Choroid plexus epithelial cell (primary cell): ENCODE results near the gene QPCT.
"Not testable (repeated sequence)": the region's sequence is repeated elsewhere in the genome, so short reads cannot be mapped to it uniquely, and the experiment has no call there.

Experiments used
- DNase-seq: peaks from one replicate; pipeline ENCODE4 v3.0.0-alpha.2; 2010; ENCODE audit warnings: low read depth
- H3K4me3 ChIP-seq: 2 replicates; pipeline ENCODE4 v1.5.1; 2011; ENCODE audit warnings: low read depth, mild to moderate bottlenecking, control low read depth, low read length, moderate library complexity
- TF ChIP-seq, protein P1 (sequence below): conservative IDR thresholded peaks from 2 replicates; pipeline ENCODE4 v1.5.1; 2011; ENCODE audit warnings: low read depth, mild to moderate bottlenecking, control low read depth, inconsistent platforms, low read length, moderate library complexity

QPCT gene

GRCh38 chr2:37377187-37377532 is 32.7 kb downstream of the QPCT start:
- DNase-seq, result no peak
- TF ChIP-seq, protein P1, sequence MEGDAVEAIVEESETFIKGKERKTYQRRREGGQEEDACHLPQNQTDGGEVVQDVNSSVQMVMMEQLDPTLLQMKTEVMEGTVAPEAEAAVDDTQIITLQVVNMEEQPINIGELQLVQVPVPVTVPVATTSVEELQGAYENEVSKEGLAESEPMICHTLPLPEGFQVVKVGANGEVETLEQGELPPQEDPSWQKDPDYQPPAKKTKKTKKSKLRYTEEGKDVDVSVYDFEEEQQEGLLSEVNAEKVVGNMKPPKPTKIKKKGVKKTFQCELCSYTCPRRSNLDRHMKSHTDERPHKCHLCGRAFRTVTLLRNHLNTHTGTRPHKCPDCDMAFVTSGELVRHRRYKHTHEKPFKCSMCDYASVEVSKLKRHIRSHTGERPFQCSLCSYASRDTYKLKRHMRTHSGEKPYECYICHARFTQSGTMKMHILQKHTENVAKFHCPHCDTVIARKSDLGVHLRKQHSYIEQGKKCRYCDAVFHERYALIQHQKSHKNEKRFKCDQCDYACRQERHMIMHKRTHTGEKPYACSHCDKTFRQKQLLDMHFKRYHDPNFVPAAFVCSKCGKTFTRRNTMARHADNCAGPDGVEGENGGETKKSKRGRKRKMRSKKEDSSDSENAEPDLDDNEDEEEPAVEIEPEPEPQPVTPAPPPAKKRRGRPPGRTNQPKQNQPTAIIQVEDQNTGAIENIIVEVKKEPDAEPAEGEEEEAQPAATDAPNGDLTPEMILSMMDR, result no peak
- no peak overlapping the region for H3K4me3 ChIP-seq

DNA sequence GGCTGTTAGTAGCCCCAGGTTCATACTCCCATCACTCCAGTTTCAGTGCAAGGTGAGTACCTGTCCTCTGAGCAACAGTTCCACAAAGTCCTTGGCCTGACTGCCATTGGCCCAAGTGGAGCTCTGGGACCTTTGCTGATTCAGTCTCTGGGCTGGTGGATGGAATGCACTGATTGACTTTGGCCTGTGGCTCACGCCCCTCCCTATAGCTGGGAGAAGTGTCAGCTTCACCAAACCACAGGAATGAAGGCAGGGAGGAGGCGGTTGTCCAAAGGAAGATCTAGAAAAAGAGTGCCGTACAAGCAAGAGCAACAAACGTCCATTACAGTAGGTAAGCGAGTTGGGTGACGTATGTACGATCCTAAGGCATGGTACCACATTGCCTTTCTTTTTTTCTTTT is 34.0 kb downstream of the QPCT start:
- TF ChIP-seq, protein P1, result no peak
- peak; percentile 81 for DNase-seq
- H3K4me3 ChIP-seq, result no peak overlapping the region

GRCh38 chr2:37379881-37380296 is 35.5 kb downstream of the QPCT start:
- DNase-seq, result no peak
- TF ChIP-seq, protein P1, result no peak
- H3K4me3 ChIP-seq, result no peak overlapping the region

GRCh38 chr2:37380787-37381186 is 36.4 kb downstream of the QPCT start:
- H3K4me3 ChIP-seq, DNase-seq: not testable (repeated sequence)

DNA sequence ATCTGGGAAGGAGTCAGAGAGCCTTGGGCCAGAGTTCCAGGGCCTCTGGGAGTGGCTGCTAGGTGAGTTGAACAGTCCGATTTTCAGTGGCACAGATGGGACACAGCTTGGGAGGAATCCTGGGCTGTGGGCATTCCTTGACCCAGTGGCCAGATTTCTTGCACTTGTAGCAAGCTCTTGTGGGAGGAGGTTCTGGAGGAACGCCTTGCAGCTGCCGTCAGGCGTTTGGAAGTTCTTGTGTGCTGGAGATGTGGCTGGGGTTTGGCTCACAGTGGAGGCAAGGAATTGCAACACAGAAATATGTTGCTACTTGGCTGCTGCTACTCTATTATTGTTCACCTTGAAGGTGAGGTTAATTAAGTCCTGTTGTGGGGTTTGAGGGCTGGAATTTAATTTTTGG is 39.8 kb downstream of the QPCT start:
- H3K4me3 ChIP-seq, result not testable (repeated sequence)

GRCh38 chr2:37387148-37387835 is 42.9 kb downstream of the QPCT start:
- TF ChIP-seq, protein P1, result no peak
- peak; percentile 39 for DNase-seq
- no peak overlapping the region for H3K4me3 ChIP-seq

More for the DNA sequence above, 39.8 kb downstream of the QPCT start:
- DNase-seq, result not testable (repeated sequence)

DNA sequence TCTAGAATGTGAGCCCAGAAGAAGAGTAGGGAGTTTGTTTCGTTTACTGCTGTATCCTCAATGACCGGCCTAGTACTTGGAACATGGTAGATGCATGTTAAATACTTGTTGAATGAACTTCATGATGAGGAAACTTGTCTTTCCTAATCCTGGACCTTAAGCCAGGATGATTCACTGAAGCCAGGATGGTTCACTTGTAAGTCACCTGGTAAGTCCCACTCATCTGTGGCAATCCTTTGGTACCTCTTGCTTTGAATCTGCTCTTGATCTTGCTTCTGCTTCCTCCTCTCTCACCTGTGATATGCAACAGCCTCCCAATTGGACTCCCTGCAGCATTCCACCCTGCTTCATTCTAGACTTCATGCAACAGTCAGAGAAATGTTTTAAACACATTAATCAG is 43.6 kb downstream of the QPCT start:
- H3K4me3 ChIP-seq, result no peak overlapping the region
- peak; percentile 86 for DNase-seq
- TF ChIP-seq, protein P1, result no peak

GRCh38 chr2:37389395-37389794 is 45.0 kb downstream of the QPCT start:
- H3K4me3 ChIP-seq, result no peak overlapping the region
- no peak for DNase-seq
- TF ChIP-seq, protein P1, result no peak
